H9 (cell line): ENCODE measurements around the gene HAGHL. TPM values are rescaled to one million over a fixed set of nuclear protein-coding genes. Genes with fewer than 3 reads are reported as not detected.

Experiments used
- DNase-seq: peaks from one replicate; pipeline ENCODE4 v3.0.0-alpha.2; 2017
- H2AFZ ChIP-seq: one replicate; pipeline ENCODE4 v1.6.1; 2013; ENCODE audit warnings: mild to moderate bottlenecking, low read length, control low read depth, moderate library complexity
- H2AK5ac ChIP-seq: 2 replicates; pipeline ENCODE4 v1.6.1; 2013; ENCODE audit warnings: low read length, control low read depth, mixed read lengths; ENCODE audit not compliant: insufficient read length
- H2BK120ac ChIP-seq: one replicate; pipeline ENCODE4 v1.6.1; 2013; ENCODE audit warnings: low read depth, mild to moderate bottlenecking, low read length, control low read depth, inconsistent platforms; ENCODE audit not compliant: poor library complexity, severe bottlenecking
- H2BK12ac ChIP-seq: 2 replicates; pipeline ENCODE4 v1.6.1; 2013; ENCODE audit warnings: low read length, control low read depth, mixed read lengths, low read depth; ENCODE audit not compliant: insufficient read length
- H2BK15ac ChIP-seq: 2 replicates; pipeline ENCODE4 v1.6.1; 2013; ENCODE audit warnings: low read depth, low read length, control low read depth
- H2BK20ac ChIP-seq: one replicate; pipeline ENCODE4 v1.6.1; 2013; ENCODE audit warnings: low read depth, mild to moderate bottlenecking, low read length, control low read depth, inconsistent platforms; ENCODE audit not compliant: poor library complexity, severe bottlenecking
- H2BK5ac ChIP-seq: 2 replicates; pipeline ENCODE4 v1.6.1; 2013; ENCODE audit warnings: low read length, control low read depth, mixed read lengths; ENCODE audit not compliant: insufficient read length
- H3K14ac ChIP-seq: 2 replicates; pipeline ENCODE4 v1.6.1; 2013; ENCODE audit warnings: low read length, control low read depth; ENCODE audit not compliant: insufficient read depth
- H3K18ac ChIP-seq: 2 replicates; pipeline ENCODE4 v1.6.1; 2013; ENCODE audit warnings: low read depth, mild to moderate bottlenecking, mixed read lengths, low read length, control low read depth; ENCODE audit not compliant: insufficient read length
- H3K23ac ChIP-seq: 2 replicates; pipeline ENCODE4 v1.6.1; 2013; ENCODE audit warnings: low read length, control low read depth, mixed read lengths, low read depth; ENCODE audit not compliant: insufficient read length
- H3K23me2 ChIP-seq: 2 replicates; pipeline ENCODE4 v1.6.1; 2013; ENCODE audit warnings: low read depth, mild to moderate bottlenecking, mixed read lengths, low read length, control low read depth; ENCODE audit not compliant: insufficient read length, poor library complexity, severe bottlenecking
- H3K27ac ChIP-seq: 2 replicates; pipeline ENCODE4 v1.5.1; 2013; ENCODE audit warnings: low read length, control low read depth, mixed read lengths, low read depth; ENCODE audit not compliant: insufficient read length
- H3K27me3 ChIP-seq: 2 replicates; pipeline ENCODE4 v1.6.1; 2013; ENCODE audit warnings: low read length, control low read depth, inconsistent platforms; ENCODE audit not compliant: insufficient read depth
- H3K4ac ChIP-seq: 2 replicates; pipeline ENCODE4 v1.6.1; 2013; ENCODE audit warnings: low read depth, mild to moderate bottlenecking, control low read depth, inconsistent platforms, low read length, moderate library complexity
- H3K4me1 ChIP-seq: 2 replicates; pipeline ENCODE4 v1.6.1; 2013; ENCODE audit warnings: low read length, control low read depth, inconsistent platforms; ENCODE audit not compliant: insufficient read depth
- H3K4me2 ChIP-seq: 2 replicates; pipeline ENCODE4 v1.6.1; 2013; ENCODE audit warnings: low read length, control low read depth, mixed read lengths; ENCODE audit not compliant: insufficient read length, insufficient read depth
- H3K56ac ChIP-seq: 2 replicates; pipeline ENCODE4 v1.6.1; 2013; ENCODE audit warnings: low read depth, mild to moderate bottlenecking, mixed read lengths, low read length, control low read depth; ENCODE audit not compliant: insufficient read length
- H3K79me1 ChIP-seq: 2 replicates; pipeline ENCODE4 v1.6.1; 2013; ENCODE audit warnings: low read depth, mild to moderate bottlenecking, moderate library complexity, low read length, control low read depth, inconsistent platforms; ENCODE audit not compliant: insufficient read depth, poor library complexity, severe bottlenecking
- H3K79me2 ChIP-seq: 2 replicates; pipeline ENCODE4 v1.6.1; 2013; ENCODE audit warnings: low read length, control low read depth, inconsistent platforms; ENCODE audit not compliant: insufficient read depth
- H3K9ac ChIP-seq: 2 replicates; pipeline ENCODE4 v1.6.1; 2013; ENCODE audit warnings: low read length, control low read depth, mixed read lengths; ENCODE audit not compliant: insufficient read length; ENCODE audit errors: extremely low read depth
- H3K9me3 ChIP-seq: one replicate; pipeline ENCODE4 v1.6.1; 2013; ENCODE audit warnings: low read depth, low read length, inconsistent platforms; ENCODE audit not compliant: control insufficient read depth
- H3T11ph ChIP-seq: one replicate; pipeline ENCODE4 v1.6.1; 2013; ENCODE audit warnings: mild to moderate bottlenecking, low read length, control low read depth, inconsistent platforms
- H4K20me1 ChIP-seq: one replicate; pipeline ENCODE4 v1.6.1; 2013; ENCODE audit not compliant: control insufficient read depth, insufficient read length, insufficient read depth
- H4K5ac ChIP-seq: 2 replicates; pipeline ENCODE4 v1.6.1; 2013; ENCODE audit warnings: low read depth, mild to moderate bottlenecking, mixed read lengths, low read length, control low read depth; ENCODE audit not compliant: insufficient read length
- H4K8ac ChIP-seq: replicated peaks from 2 replicates; pipeline ENCODE4 v1.6.1; 2013; ENCODE audit warnings: low read length, control low read depth, mixed read lengths, low read depth; ENCODE audit not compliant: insufficient read length
- H4K91ac ChIP-seq: 2 replicates; pipeline ENCODE4 v1.6.1; 2013; ENCODE audit warnings: low read depth, mild to moderate bottlenecking, moderate library complexity, mixed read lengths, low read length, control low read depth; ENCODE audit not compliant: insufficient read length
- H3K27ac Mint-ChIP-seq, 3 experiments: 2 replicates in 2 of 3; 3 replicates in 1 of 3; pipeline ENCODE4 v1.8.0; 2020 to 2021; ENCODE audit warnings: mixed read lengths in 3 of 3, mild to moderate bottlenecking in 1 of 3, moderate library complexity in 1 of 3
- H3K27me3 Mint-ChIP-seq: 2 replicates; pipeline ENCODE4 v1.8.0; 2021; ENCODE audit warnings: low read depth, mild to moderate bottlenecking, moderate library complexity, mixed read lengths
- H3K36me3 Mint-ChIP-seq, 3 experiments: 2 replicates in 2 of 3; 3 replicates in 1 of 3; pipeline ENCODE4 v1.8.0; 2020 to 2021; ENCODE audit warnings: low read depth in 3 of 3, mixed read lengths in 3 of 3; ENCODE audit not compliant: insufficient read depth in 1 of 3
- H3K4me1 Mint-ChIP-seq, 2 experiments: 2 replicates each; pipeline ENCODE4 v1.8.0; 2020; ENCODE audit warnings: mixed read lengths in 2 of 2
- H3K4me3 Mint-ChIP-seq, 2 experiments: 2 replicates in 1 of 2; 3 replicates in 1 of 2; pipeline ENCODE4 v1.8.0; 2020 to 2021; ENCODE audit warnings: mild to moderate bottlenecking in 2 of 2, mixed read lengths in 2 of 2, moderate library complexity in 1 of 2
- H3K9me3 Mint-ChIP-seq, 2 experiments: 2 replicates in 1 of 2; 3 replicates in 1 of 2; pipeline ENCODE4 v1.8.0; 2020; ENCODE audit warnings: mild to moderate bottlenecking in 2 of 2, mixed read lengths in 2 of 2, moderate library complexity in 1 of 2
- CTCF ChIP-seq: fragments of 200-600 bp; sonication (generic); conservative IDR thresholded peaks from 3 replicates; pipeline ENCODE4 v1.8.0; 2021; ENCODE audit warnings: antibody characterized with exemption, mild to moderate bottlenecking
- WGBS: extraction: QIAGEN DNeasy Blood & Tissue Kit; methylation state at CpG from one replicate; pipeline ENCODE4 v1.1.7; 2013; ENCODE audit warnings: missing lambda C conversion rate, low lambda C conversion rate, mixed read lengths; ENCODE audit not compliant: insufficient read length; ENCODE audit errors: extremely low coverage; 5-methylcytosine and 5-hydroxymethylcytosine counted together
- total RNA-seq: library from RNA; stranded (reverse); gene quantifications from 2 replicates; pipeline ENCODE4 v1.2.1, GENCODE V29; 2021

Gene HAGHL
- total RNA-seq, 1 experiment from 2014 or later: 25.2 TPM

GRCh38 chr16:739560-740458 lies 12.9 kb downstream of the HAGHL start:
- TF ChIP-seq CTCF: no peak
- Mint-ChIP-seq H3K27me3 (no peaks in the 10 kb centered on the region), H3K9me3 (no peaks in the 10 kb centered on the region), H3K27ac (no peak overlapping the region), H3K4me3 (peak overlapping the region; percentile 75 to 84), H3K4me1 (peaks cover 9 to 13% of the 10 kb centered on the region in 2 experiments), H3K36me3 (peaks cover 5 to 24% (median 24%) of the 10 kb centered on the region in 3 experiments; a peak in 6 of 7 replicates)
- Histone ChIP-seq H3K4ac (no peak overlapping the region), H3K23me2 (peaks cover 10% of the 10 kb centered on the region), H3K23ac (no peak overlapping the region), H3K27ac (no peak overlapping the region), H2BK12ac (no peak overlapping the region), H4K5ac (no peak overlapping the region), H2AFZ (no peak overlapping the region), H3K4me1 (peaks cover 2% of the 10 kb centered on the region; the same call in 1 of the 2 replicates), H2BK5ac (no peak overlapping the region), H3T11ph (no peak overlapping the region), H3K79me2 (no peaks in the 10 kb centered on the region), H2BK20ac (no peak overlapping the region), H3K27me3 (no peaks in the 10 kb centered on the region), H3K9me3 (no peaks in the 10 kb centered on the region), H2BK15ac (no peak overlapping the region), H2AK5ac (no peak overlapping the region), H3K9ac (peak overlapping the region; percentile 27), H4K20me1 (no peaks in the 10 kb centered on the region), H3K4me2 (peak overlapping the region; percentile 55), H3K18ac (no peak overlapping the region), H3K56ac (no peak overlapping the region), H3K79me1 (no peaks in the 10 kb centered on the region), H3K14ac (0 out of 2 replicates have a peak overlapping the region, but pooled peaks have one; percentile 16), H4K91ac (no peak overlapping the region), H2BK120ac (no peak overlapping the region), H4K8ac (no peak overlapping the region)
- no CpG with 5 or more reads among the region's 38 CpGs for WGBS
- no peak for DNase-seq
